Common myeloid progenitor, CD34-positive (primary cell): ENCODE data around the gene SIN3B. TPM values are rescaled to one million over a fixed set of nuclear protein-coding genes. Genes with fewer than 3 reads are reported as not detected.

Source experiments
- CTCF ChIA-PET: fragments of 350-600 bp; sonication (Branson Sonifier 250); formaldehyde crosslinking; loops from one replicate; lab custom pipeline; 2021; ENCODE audit warnings: antibody characterized with exemption; lab: Charles Lee
- POLR2A ChIA-PET: fragments of 350-600 bp; sonication (Branson Sonifier 250); formaldehyde crosslinking; loops from one replicate; lab custom pipeline; 2021; ENCODE audit warnings: antibody characterized with exemption; lab: Charles Lee
- DNase-seq, 3 donors: peaks; one replicate each; pipeline versions ENCODE4 v3.0.0 to v3.0.0-alpha.2; 2013
- H3K27ac ChIP-seq, 2 experiments: 1 replicate in 1 of 2; 2 replicates in 1 of 2; pipeline ENCODE4 v1.7.0; 2013; ENCODE audit warnings: inconsistent platforms in 2 of 2, low read length in 2 of 2, mild to moderate bottlenecking in 2 of 2, low read depth in 1 of 2, moderate library complexity in 1 of 2; ENCODE audit not compliant: severe bottlenecking in 2 of 2, insufficient read depth in 1 of 2, poor library complexity in 1 of 2
- H3K27me3 ChIP-seq, 5 experiments: replicated peaks in 2 of 5; 1 replicate in 3 of 5; 2 replicates in 2 of 5; pipeline versions ENCODE4 v1.6.1 to v1.7.0; 2013; ENCODE audit warnings: low read length in 4 of 5, mild to moderate bottlenecking in 2 of 5, moderate library complexity in 2 of 5, inconsistent platforms in 1 of 5; ENCODE audit not compliant: insufficient read depth in 5 of 5, control insufficient read depth in 4 of 5
- H3K36me3 ChIP-seq, 4 experiments: 1 replicate in 2 of 4; 2 replicates in 2 of 4; pipeline versions ENCODE4 v1.6.1 to v1.7.0; 2013; ENCODE audit warnings: low read length in 3 of 4, control low read depth in 1 of 4, mild to moderate bottlenecking in 1 of 4; ENCODE audit not compliant: control insufficient read depth in 4 of 4, insufficient read depth in 4 of 4
- H3K4me1 ChIP-seq, 4 experiments: 1 replicate in 3 of 4; 2 replicates in 1 of 4; pipeline versions ENCODE4 v1.6.1 to v1.7.1; 2013; ENCODE audit warnings: low read length in 3 of 4, mild to moderate bottlenecking in 3 of 4, control low read depth in 1 of 4, inconsistent platforms in 1 of 4, moderate library complexity in 1 of 4; ENCODE audit not compliant: control insufficient read depth in 4 of 4, insufficient read depth in 4 of 4; ENCODE audit errors: control extremely low read depth in 1 of 4
- H3K4me3 ChIP-seq, 7 experiments: 1 replicate in 4 of 7; 2 replicates in 3 of 7; pipeline versions ENCODE4 v1.5.1 to v1.7.0; 2013; ENCODE audit warnings: mild to moderate bottlenecking in 7 of 7, low read length in 6 of 7, moderate library complexity in 6 of 7, inconsistent platforms in 2 of 7, low read depth in 2 of 7, control low read depth in 1 of 7; ENCODE audit not compliant: insufficient read depth in 4 of 7, control insufficient read depth in 1 of 7; ENCODE audit errors: extremely low read depth in 1 of 7
- H3K9me3 ChIP-seq, 5 experiments: 1 replicate in 4 of 5; 2 replicates in 1 of 5; pipeline versions ENCODE4 v1.6.1 to v1.7.1; 2013; ENCODE audit warnings: low read length in 4 of 5, mild to moderate bottlenecking in 2 of 5, inconsistent platforms in 1 of 5, low read depth in 1 of 5, moderate library complexity in 1 of 5; ENCODE audit not compliant: control insufficient read depth in 4 of 5, insufficient read depth in 2 of 5; ENCODE audit errors: control extremely low read depth in 1 of 5
- WGBS: methylation state at CpG from one replicate; pipeline ENCODE4 v1.1.5; 2013; ENCODE audit not compliant: insufficient coverage; 5-methylcytosine and 5-hydroxymethylcytosine counted together
- polyA plus RNA-seq: library from polyadenylated mRNA; unstranded; fragments of 120-200 nt; gene quantifications from one replicate; pipeline ENCODE4 v1.2.1, GENCODE V29; 2013

SIN3B gene, protein sequence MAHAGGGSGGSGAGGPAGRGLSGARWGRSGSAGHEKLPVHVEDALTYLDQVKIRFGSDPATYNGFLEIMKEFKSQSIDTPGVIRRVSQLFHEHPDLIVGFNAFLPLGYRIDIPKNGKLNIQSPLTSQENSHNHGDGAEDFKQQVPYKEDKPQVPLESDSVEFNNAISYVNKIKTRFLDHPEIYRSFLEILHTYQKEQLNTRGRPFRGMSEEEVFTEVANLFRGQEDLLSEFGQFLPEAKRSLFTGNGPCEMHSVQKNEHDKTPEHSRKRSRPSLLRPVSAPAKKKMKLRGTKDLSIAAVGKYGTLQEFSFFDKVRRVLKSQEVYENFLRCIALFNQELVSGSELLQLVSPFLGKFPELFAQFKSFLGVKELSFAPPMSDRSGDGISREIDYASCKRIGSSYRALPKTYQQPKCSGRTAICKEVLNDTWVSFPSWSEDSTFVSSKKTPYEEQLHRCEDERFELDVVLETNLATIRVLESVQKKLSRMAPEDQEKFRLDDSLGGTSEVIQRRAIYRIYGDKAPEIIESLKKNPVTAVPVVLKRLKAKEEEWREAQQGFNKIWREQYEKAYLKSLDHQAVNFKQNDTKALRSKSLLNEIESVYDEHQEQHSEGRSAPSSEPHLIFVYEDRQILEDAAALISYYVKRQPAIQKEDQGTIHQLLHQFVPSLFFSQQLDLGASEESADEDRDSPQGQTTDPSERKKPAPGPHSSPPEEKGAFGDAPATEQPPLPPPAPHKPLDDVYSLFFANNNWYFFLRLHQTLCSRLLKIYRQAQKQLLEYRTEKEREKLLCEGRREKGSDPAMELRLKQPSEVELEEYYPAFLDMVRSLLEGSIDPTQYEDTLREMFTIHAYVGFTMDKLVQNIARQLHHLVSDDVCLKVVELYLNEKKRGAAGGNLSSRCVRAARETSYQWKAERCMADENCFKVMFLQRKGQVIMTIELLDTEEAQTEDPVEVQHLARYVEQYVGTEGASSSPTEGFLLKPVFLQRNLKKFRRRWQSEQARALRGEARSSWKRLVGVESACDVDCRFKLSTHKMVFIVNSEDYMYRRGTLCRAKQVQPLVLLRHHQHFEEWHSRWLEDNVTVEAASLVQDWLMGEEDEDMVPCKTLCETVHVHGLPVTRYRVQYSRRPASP
- 24.8 TPM for polyA plus RNA-seq

DNA sequence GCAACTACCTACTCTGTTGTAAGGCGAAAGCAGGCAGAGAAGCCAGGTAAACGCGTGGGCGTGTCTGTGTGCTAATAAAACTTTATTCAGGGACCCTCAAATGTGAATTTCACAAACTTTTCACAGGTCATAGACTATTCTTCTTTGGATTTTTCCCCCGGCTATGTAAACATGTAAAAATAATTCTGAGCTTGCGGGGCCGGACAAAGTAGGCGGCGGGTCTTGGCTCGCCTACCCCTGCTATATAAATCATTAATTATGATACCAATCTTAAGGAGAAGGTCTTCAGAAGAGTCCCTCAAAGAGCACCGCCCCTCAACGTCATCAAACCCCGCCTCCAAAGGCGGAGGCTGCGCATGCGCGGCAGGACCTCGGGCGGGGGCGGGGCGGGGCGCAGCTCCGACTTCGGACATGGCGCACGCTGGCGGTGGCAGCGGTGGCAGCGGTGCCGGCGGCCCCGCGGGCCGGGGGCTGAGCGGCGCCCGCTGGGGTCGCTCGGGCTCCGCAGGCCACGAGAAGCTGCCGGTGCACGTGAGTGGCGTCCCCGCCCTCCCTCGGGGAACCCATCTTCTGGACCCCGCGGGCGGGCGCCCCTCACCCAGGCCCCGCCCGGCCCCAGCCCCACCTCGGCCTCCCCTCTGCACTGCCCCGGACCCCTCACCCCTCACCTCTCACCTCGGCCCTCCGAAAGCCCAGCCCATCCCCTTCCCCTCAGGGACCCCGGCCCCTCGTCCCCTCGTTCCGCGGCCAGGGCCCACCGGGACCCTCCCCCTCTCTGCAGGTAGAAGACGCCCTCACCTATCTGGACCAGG, at the start of gene SIN3B:
Gene SIN3B, plus strand, starts transcription at position 389 of the 812 bp plus-strand sequence. Its CDS starts 23 bp downstream, at position 412.
- peak; percentile 88 to 92 (median 92) for DNase-seq
- CTCF ChIA-PET = no interaction called here
- Histone ChIP-seq H3K36me3 (peaks cover 9 to 26% (median 19%) of the 10 kb centered on the region in 4 experiments), H3K27me3 (peaks cover 0 to 4% (median 0%) of the 10 kb centered on the region in 5 experiments), H3K9me3 (no peaks in the 10 kb centered on the region), H3K27ac (peak within 1 kb of the TSS; percentile 33 to 74), H3K4me1 (peaks cover 2 to 25% (median 11%) of the 10 kb centered on the region in 4 experiments), H3K4me3 (peak within 1 kb of the TSS; percentile 44 to 84 (median 76))
- 3% methylated on average over 46 of the region's 63 CpGs for WGBS
- POLR2A ChIA-PET = no interaction called here

DNA sequence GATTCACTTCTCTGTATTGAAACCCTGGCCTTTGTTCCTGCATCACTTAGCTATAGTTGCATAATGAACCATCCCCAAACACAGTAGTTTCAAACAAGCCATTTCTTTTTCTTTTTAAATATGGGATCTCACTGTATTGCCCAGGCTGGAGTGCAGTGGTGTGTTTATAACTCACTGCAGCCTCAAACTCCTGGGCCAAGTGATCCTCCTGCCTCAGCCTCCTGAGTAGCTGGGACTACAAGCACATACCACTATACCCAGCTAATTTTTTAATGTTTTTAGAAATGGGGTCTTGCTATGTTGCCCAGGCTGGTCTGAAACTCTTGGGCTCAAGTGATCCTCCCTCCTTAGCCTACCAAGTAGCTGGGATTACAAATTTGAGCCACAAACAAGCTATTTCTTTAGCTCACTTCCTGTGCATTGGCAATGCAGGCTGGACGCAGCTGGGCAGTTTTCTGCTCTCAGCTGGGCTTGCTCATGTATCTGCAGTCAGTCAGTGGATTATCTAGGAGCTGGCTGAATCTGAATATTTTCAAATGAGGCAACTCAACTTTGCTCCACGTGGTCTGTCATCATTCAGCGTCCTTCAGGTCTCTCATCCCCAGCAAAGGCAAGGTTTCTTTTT, 49.5 kb upstream of the SIN3B start:
- DNase-seq = no peak
- CTCF ChIA-PET = interaction anchor here (0.9 to 2.4 kb wide), 8 partner anchors 10 to 272 kb away, joined by 3 to 9 read pairs (median 4); no protein-coding TSS in a partner anchor

DNA sequence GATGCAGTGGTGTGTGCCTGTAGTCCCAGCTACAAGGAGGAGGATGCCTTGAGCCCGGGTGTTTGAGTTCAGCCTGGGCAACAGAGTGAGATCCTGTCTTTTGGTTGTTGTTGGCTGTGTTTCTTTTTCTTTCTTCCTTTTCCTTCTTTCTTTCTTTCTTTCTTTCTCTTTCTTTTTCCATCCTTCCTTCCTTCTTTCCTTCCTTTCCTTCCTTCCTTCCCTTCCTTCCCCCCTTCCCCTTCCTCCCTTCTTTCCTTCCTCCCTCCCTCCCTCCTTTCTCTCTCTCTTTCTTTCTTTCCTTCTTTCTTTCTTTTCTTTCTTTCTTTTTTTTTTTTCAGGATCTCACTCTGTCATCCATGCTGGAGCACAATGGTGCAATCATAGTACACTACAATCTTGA, 46.5 kb upstream of the SIN3B start:
- H3K4me1 ChIP-seq = no peaks in the 10 kb centered on the region
- peaks cover 0 to 5% (median 0%) of the 10 kb centered on the region in 5 experiments for H3K27me3 ChIP-seq
- no peaks in the 10 kb centered on the region for H3K9me3 ChIP-seq
- H3K27ac ChIP-seq = no peak overlapping the region
- ChIA-PET POLR2A (no interaction called here), CTCF (no interaction called here)
- H3K4me3 ChIP-seq = no peak overlapping the region
- DNase-seq = no peak
- no CpG with 5 or more reads among the region's 1 CpG for WGBS
- H3K36me3 ChIP-seq = no peaks in the 10 kb centered on the region

More for the DNA sequence above, 49.5 kb upstream of the SIN3B start:
- POLR2A ChIA-PET = no interaction called here
- Histone ChIP-seq H3K36me3 (no peaks in the 10 kb centered on the region), H3K27ac (no peak overlapping the region), H3K27me3 (peaks cover 0 to 5% (median 2%) of the 10 kb centered on the region in 5 experiments), H3K4me3 (no peak overlapping the region), H3K4me1 (no peaks in the 10 kb centered on the region), H3K9me3 (no peaks in the 10 kb centered on the region)
- 79% methylated on average over 3 of the region's 3 CpGs for WGBS

GRCh38 chr19:16788479-16788878, 40.7 kb upstream of the SIN3B start:
- Histone ChIP-seq H3K27ac (no peak overlapping the region), H3K4me3 (no peak overlapping the region), H3K27me3 (no peaks in the 10 kb centered on the region), H3K36me3 (no peaks in the 10 kb centered on the region), H3K9me3 (peaks cover 0 to 16% (median 11%) of the 10 kb centered on the region in 5 experiments), H3K4me1 (no peaks in the 10 kb centered on the region)
- ChIA-PET POLR2A (no interaction called here), CTCF (no interaction called here)
- WGBS = no CpG with 5 or more reads among the region's 2 CpGs
- DNase-seq = no peak

DNA sequence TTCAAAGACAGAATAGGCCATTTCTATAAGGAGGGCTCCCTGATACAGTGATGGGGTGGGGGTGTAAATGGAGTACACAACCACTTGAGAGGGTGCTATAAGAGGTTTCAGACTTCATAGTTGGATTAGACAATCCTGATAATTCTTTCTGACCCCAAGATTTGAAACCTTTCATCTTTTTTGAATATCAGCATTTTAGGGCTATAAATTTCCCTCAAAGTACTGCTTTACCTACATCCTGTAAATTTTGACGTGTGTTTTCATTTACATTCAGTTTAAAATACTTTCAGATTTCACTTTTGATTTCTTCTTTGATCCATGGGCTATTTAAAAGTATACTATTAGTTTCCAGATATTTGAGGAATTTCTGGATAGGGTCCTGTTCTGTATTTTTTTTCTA, 40.0 kb upstream of the SIN3B start:
- no peak overlapping the region for H3K4me3 ChIP-seq
- no peaks in the 10 kb centered on the region for H3K27me3 ChIP-seq
- ChIA-PET CTCF (interaction anchor here (1.6 kb wide), 1 partner anchor 10 kb away, joined by 4 read pairs; no protein-coding TSS in a partner anchor), POLR2A (no interaction called here)
- H3K36me3 ChIP-seq = no peaks in the 10 kb centered on the region
- DNase-seq = no peak
- no CpG with 5 or more reads among the region's 1 CpG for WGBS
- H3K9me3 ChIP-seq = peaks cover 0 to 16% (median 11%) of the 10 kb centered on the region in 5 experiments
- H3K4me1 ChIP-seq = no peaks in the 10 kb centered on the region
- H3K27ac ChIP-seq = no peak overlapping the region

GRCh38 chr19:16790051-16790450, 39.1 kb upstream of the SIN3B start:
- POLR2A ChIA-PET = no interaction called here
- Histone ChIP-seq H3K27ac (no peak overlapping the region), H3K36me3 (no peaks in the 10 kb centered on the region), H3K4me1 (no peaks in the 10 kb centered on the region), H3K27me3 (no peaks in the 10 kb centered on the region), H3K4me3 (no peak overlapping the region), H3K9me3 (peaks cover 0 to 21% (median 11%) of the 10 kb centered on the region in 5 experiments)
- DNase-seq = no peak
- no CpG with 5 or more reads among the region's 1 CpG for WGBS
- CTCF ChIA-PET = interaction anchor here (0.9 to 1.6 kb wide), 2 partner anchors 11 to 110 kb away, joined by 3 to 4 read pairs; no protein-coding TSS in a partner anchor
